ENCODE data around the gene ANO10. TPM values are rescaled to one million over a fixed set of nuclear protein-coding genes. Genes with fewer than 3 reads are reported as not detected.

ANO10 gene
- total RNA-seq, 4 donors from 2014 or later: 28.2 to 36.9 (median 31.6) TPM

GRCh38 chr3:43320288-43320687, 301.5 kb downstream of the ANO10 start:
- Histone ChIP-seq H3K9me3 (no peaks in the 10 kb centered on the region), H3K36me3 (peaks cover 2% of the 10 kb centered on the region), H3K4me1 (peaks cover 29% of the 10 kb centered on the region), H3K27ac (no peak overlapping the region), H3K4me3 (no peak overlapping the region), H3K27me3 (no peaks in the 10 kb centered on the region)
- no peak for DNase-seq (ENCODE audit: low spot score in 2 of 2)
- TF ChIP-seq EP300 (IDR thresholded peaks at IDR 0.05): no peak
- no peak for TF ChIP-seq CTCF (IDR thresholded peaks at IDR 0.05)
- no peak for TF ChIP-seq POLR2A (IDR thresholded peaks at IDR 0.05)
- TF ChIP-seq POLR2AphosphoS5 (IDR thresholded peaks at IDR 0.05): no peak
- WGBS: 95% methylated on average over 5 of the region's 5 CpGs

- no peak for DNase-seq (ENCODE audit: low spot score in 2 of 2)
- Histone ChIP-seq H3K36me3 (peaks cover 2% of the 10 kb centered on the region), H3K27ac (no peak overlapping the region), H3K9me3 (no peaks in the 10 kb centered on the region), H3K4me3 (no peak overlapping the region), H3K4me1 (peaks cover 28% of the 10 kb centered on the region), H3K27me3 (no peaks in the 10 kb centered on the region)
- 75% methylated on average over 3 of the region's 3 CpGs for WGBS
- TF ChIP-seq EP300 (IDR thresholded peaks at IDR 0.05) (no peak), POLR2AphosphoS5 (IDR thresholded peaks at IDR 0.05) (no peak), POLR2A (IDR thresholded peaks at IDR 0.05) (no peak), CTCF (IDR thresholded peaks at IDR 0.05) (no peak)
Measured at GRCh38 chr3:43319794-43320193, 302.0 kb downstream of the ANO10 start.

- Histone ChIP-seq H3K4me1 (peaks cover 27% of the 10 kb centered on the region), H3K4me3 (no peak overlapping the region), H3K27me3 (no peaks in the 10 kb centered on the region), H3K27ac (no peak overlapping the region), H3K36me3 (peaks cover 2% of the 10 kb centered on the region), H3K9me3 (no peaks in the 10 kb centered on the region)
- WGBS: 86% methylated on average over 6 of the region's 6 CpGs
- TF ChIP-seq POLR2AphosphoS5 (IDR thresholded peaks at IDR 0.05): no peak
- TF ChIP-seq EP300 (IDR thresholded peaks at IDR 0.05): no peak
- TF ChIP-seq POLR2A (IDR thresholded peaks at IDR 0.05): no peak
- TF ChIP-seq CTCF (IDR thresholded peaks at IDR 0.05): no peak
- DNase-seq (ENCODE audit: low spot score in 2 of 2): peak in 1 of 2 donors; percentile 70
Measured at GRCh38 chr3:43319376-43319775, 302.4 kb downstream of the ANO10 start.

- Histone ChIP-seq H3K4me1 (peaks cover 27% of the 10 kb centered on the region), H3K36me3 (peaks cover 2% of the 10 kb centered on the region)
- 75% methylated on average over 8 of the region's 8 CpGs for WGBS
Measured at GRCh38 chr3:43317461-43318316, 304.1 kb downstream of the ANO10 start.

GRCh38 chr3:43316783-43317460, 304.9 kb downstream of the ANO10 start:
- Histone ChIP-seq H3K9me3 (no peaks in the 10 kb centered on the region), H3K4me1 (peaks cover 27% of the 10 kb centered on the region), H3K27me3 (no peaks in the 10 kb centered on the region), H3K36me3 (peaks cover 2% of the 10 kb centered on the region), H3K4me3 (no peak overlapping the region), H3K27ac (no peak overlapping the region)
- 75% methylated on average over 4 of the region's 4 CpGs for WGBS
- DNase-seq (ENCODE audit: low spot score in 2 of 2): no peak
- no peak for TF ChIP-seq POLR2A (IDR thresholded peaks at IDR 0.05)

More at GRCh38 chr3:43317461-43318316, 304.1 kb downstream of the ANO10 start:
- DNase-seq (ENCODE audit: low spot score in 2 of 2): no peak
- no peak overlapping the region for H3K4me3 ChIP-seq
- peak overlapping the region; percentile 29 for H3K27ac ChIP-seq
- no peaks in the 10 kb centered on the region for H3K9me3 ChIP-seq
- no peak for TF ChIP-seq POLR2A (IDR thresholded peaks at IDR 0.05)
- TF ChIP-seq POLR2AphosphoS5 (IDR thresholded peaks at IDR 0.05): peak in 1 of 3 donors; percentile 30
- no peaks in the 10 kb centered on the region for H3K27me3 ChIP-seq

Other genes with a start within 250 kb of the ANO10 start
- 100 to 1,000 TPM in 1 of 4 donors, 10 to 100 TPM in 3; 62.7 to 130 (median 88.3) TPM for gene ABHD5, start 68.9 kb upstream of the ANO10 start, total RNA-seq

Measured in suprapubic skin (tissue), 4 donors.